Measurements from ENCODE around the gene STH. TPM values are rescaled to one million over a fixed set of nuclear protein-coding genes. Genes with fewer than 3 reads are reported as not detected.

The STH gene
- total and polyA plus RNA-seq, 3 donors from 2014 or later: 1.3 TPM; not detected in 2

DNA sequence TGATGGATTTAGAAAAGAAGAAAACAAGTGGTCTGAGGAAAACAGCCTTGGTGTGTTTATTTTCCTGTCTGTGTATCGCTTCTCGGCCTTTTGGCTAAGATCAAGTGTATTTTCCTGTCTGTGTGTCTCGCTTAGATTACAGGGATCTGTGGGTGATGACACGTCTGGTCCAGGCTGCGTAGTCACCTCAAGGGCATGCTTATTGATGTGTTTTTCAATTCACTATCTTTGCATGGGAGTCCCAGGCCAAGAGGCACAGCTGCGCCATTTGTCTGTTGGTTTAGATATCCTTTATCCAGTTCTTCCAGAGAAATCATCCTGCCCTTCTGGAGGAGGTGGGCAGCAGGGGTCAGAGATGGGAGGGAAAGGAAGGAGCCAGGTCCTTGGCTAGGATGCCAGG is 47.1 kb upstream of the STH start:
- Histone ChIP-seq H3K36me3 (ENCODE audit: low read depth, missing control alignments) (no peaks in the 10 kb centered on the region), H3K4me1 (no peaks in the 10 kb centered on the region), H3K27me3 (no peaks in the 10 kb centered on the region), H3K4me3 (no peak overlapping the region), H3K9me3 (no peaks in the 10 kb centered on the region), H3K27ac (no peak overlapping the region)
- no peak for TF ChIP-seq POLR2A (IDR thresholded peaks at IDR 0.05)
- no peak for TF ChIP-seq CTCF (IDR thresholded peaks at IDR 0.05)
- intact Hi-C loops (cut with DNase I; ENCODE audit: low total_unique reads): no loop called here
- WGBS, 2 donors: 86 to 89% methylated on average over 6 of the region's 6 CpGs
- no peak for DNase-seq

- WGBS, 2 donors: 60 to 94% methylated on average over 1 to 6 of the region's 6 CpGs
Observed at GRCh38 chr17:45952814-45953320, 46.2 kb upstream of the STH start.

GRCh38 chr17:45953561-45953960 is 45.5 kb upstream of the STH start:
- no peak for DNase-seq
- intact Hi-C loops (cut with DNase I; ENCODE audit: low total_unique reads): no loop called here

More at GRCh38 chr17:45952814-45953320, 46.2 kb upstream of the STH start:
- Histone ChIP-seq H3K36me3 (ENCODE audit: low read depth, missing control alignments) (no peaks in the 10 kb centered on the region), H3K27me3 (no peaks in the 10 kb centered on the region), H3K4me1 (no peaks in the 10 kb centered on the region), H3K9me3 (no peaks in the 10 kb centered on the region), H3K4me3 (no peak overlapping the region), H3K27ac (no peak overlapping the region)
- TF ChIP-seq CTCF (IDR thresholded peaks at IDR 0.05) (no peak), POLR2A (IDR thresholded peaks at IDR 0.05) (no peak)
- intact Hi-C loops (cut with DNase I; ENCODE audit: low total_unique reads): no loop called here
- no peak for DNase-seq

DNA sequence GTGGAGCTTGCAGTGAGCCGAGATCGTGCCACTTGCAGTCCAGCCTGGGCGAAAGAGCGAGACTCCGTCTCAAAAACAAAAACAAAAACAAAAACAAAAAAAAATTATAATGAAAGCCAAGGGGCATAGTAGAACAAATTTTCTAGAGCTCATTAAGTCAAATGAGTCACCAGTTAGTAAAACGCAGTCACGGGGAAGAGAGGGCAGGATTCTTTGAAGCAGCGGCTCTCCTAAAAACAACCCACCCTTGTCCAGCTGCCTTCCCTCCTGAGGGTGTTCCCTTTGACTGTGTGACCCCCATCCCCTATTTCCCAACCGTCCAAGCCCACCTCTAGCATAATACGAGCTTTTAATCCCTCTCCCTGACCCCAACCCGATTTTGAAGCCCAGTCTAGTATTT is 44.1 kb upstream of the STH start:
- no peak for DNase-seq
- Histone ChIP-seq H3K36me3 (ENCODE audit: low read depth, missing control alignments) (no peaks in the 10 kb centered on the region), H3K9me3 (no peaks in the 10 kb centered on the region), H3K4me3 (no peak overlapping the region), H3K4me1 (no peaks in the 10 kb centered on the region), H3K27me3 (no peaks in the 10 kb centered on the region), H3K27ac (no peak overlapping the region)
- TF ChIP-seq POLR2A (IDR thresholded peaks at IDR 0.05) (no peak), CTCF (IDR thresholded peaks at IDR 0.05) (no peak)
- intact Hi-C loops (cut with DNase I; ENCODE audit: low total_unique reads): no loop called here
- WGBS, 2 donors: 88 to 90% methylated on average over 11 of the region's 11 CpGs

More at GRCh38 chr17:45953561-45953960, 45.5 kb upstream of the STH start:
- TF ChIP-seq CTCF (IDR thresholded peaks at IDR 0.05) (no peak), POLR2A (IDR thresholded peaks at IDR 0.05) (no peak)
- Histone ChIP-seq H3K4me3 (no peak overlapping the region), H3K9me3 (no peaks in the 10 kb centered on the region), H3K27me3 (no peaks in the 10 kb centered on the region), H3K4me1 (no peaks in the 10 kb centered on the region), H3K36me3 (ENCODE audit: low read depth, missing control alignments) (no peaks in the 10 kb centered on the region), H3K27ac (no peak overlapping the region)
- WGBS, 2 donors: 84 to 89% methylated on average over 2 of the region's 2 CpGs

DNA sequence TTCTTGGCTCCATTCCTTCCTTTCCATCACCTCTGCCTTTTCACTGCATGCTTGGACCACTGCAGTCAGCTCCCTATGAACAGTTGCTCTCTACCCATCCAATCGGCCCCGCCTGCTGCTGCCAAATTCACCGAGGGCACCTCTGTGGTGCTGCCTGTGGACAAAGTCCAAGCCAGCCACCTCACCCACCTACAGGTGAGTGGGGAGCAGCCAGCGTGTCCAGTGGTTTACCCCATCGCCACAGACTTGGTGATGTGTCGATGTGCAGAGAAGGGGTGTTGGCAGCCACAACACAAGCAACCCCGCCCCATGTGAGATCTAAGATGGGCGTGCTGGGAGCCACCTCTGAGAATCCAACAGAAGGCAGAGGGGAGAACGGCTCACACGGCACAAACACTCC is 43.7 kb upstream of the STH start:
- TF ChIP-seq POLR2A (IDR thresholded peaks at IDR 0.05): no peak
- TF ChIP-seq CTCF (IDR thresholded peaks at IDR 0.05): no peak
- no peak overlapping the region for H3K27ac ChIP-seq
- intact Hi-C loops (cut with DNase I; ENCODE audit: low total_unique reads): no loop called here
- H3K36me3 ChIP-seq (ENCODE audit: low read depth, missing control alignments): no peaks in the 10 kb centered on the region
- no peak overlapping the region for H3K4me3 ChIP-seq
- DNase-seq: no peak
- no peaks in the 10 kb centered on the region for H3K4me1 ChIP-seq
- 92 to 94% methylated on average over 9 to 10 of the region's 10 CpGs for WGBS, 2 donors
- no peaks in the 10 kb centered on the region for H3K27me3 ChIP-seq
- H3K9me3 ChIP-seq: no peaks in the 10 kb centered on the region

Data from testis (tissue), 3 donors.